ENCODE measurements around the gene ABCC10. TPM values are rescaled to one million over a fixed set of nuclear protein-coding genes. Genes with fewer than 3 reads are reported as not detected.

Gene ABCC10
- total and polyA plus RNA-seq, 7 donors: 7.8 to 11.0 (median 9.8) TPM

Other genes starting within 250 kb of the ABCC10 start
- gene CUL9, start 245.3 kb upstream of the ABCC10 start, total RNA-seq: 10 to 100 TPM in 2 of 4 donors, 1 to 10 TPM in 2; 6.5 to 10.9 (median 9.6) TPM
- gene CUL9, start 245.3 kb upstream of the ABCC10 start, polyA plus RNA-seq: 10 to 100 TPM in 2 of 3 donors, 1 to 10 TPM in 1; 6.3 to 10.8 (median 10.7) TPM
- gene DNPH1, start 198.1 kb upstream of the ABCC10 start, total RNA-seq: 10 to 100 TPM; 20.7 to 61.9 (median 37.2) TPM
- gene DNPH1, start 198.1 kb upstream of the ABCC10 start, polyA plus RNA-seq: 10 to 100 TPM; 52.5 to 83.6 (median 55.9) TPM
- not detected for gene TTBK1, start 184.1 kb upstream of the ABCC10 start, total RNA-seq
- under 1 TPM in 2 of 3 donors, not detected in 1; 0.01 to 0.03 TPM for gene TTBK1, start 184.1 kb upstream of the ABCC10 start, polyA plus RNA-seq
- gene SLC22A7, start 129.3 kb upstream of the ABCC10 start, total RNA-seq: not detected
- not detected for gene SLC22A7, start 129.3 kb upstream of the ABCC10 start, polyA plus RNA-seq
- gene CRIP3, start 118.7 kb upstream of the ABCC10 start, total RNA-seq: under 1 TPM in 1 of 4 donors, not detected in 3; 0.47 TPM
- gene CRIP3, start 118.7 kb upstream of the ABCC10 start, polyA plus RNA-seq: under 1 TPM; 0.05 to 0.15 (median 0.09) TPM
- 10 to 100 TPM in 1 of 4 donors, 1 to 10 TPM in 3; 7.7 to 14.3 (median 9.5) TPM for gene ZNF318, start 57.9 kb upstream of the ABCC10 start, total RNA-seq
- gene ZNF318, start 57.9 kb upstream of the ABCC10 start, polyA plus RNA-seq: 10 to 100 TPM in 1 of 3 donors, 1 to 10 TPM in 2; 3.4 to 12.4 (median 4.5) TPM
- gene DLK2, start 28.0 kb downstream of the ABCC10 start, total RNA-seq: under 1 TPM in 1 of 4 donors, not detected in 3; 0.56 TPM
- gene DLK2, start 28.0 kb downstream of the ABCC10 start, polyA plus RNA-seq: under 1 TPM; 0.04 to 0.90 (median 0.10) TPM
- 10 to 100 TPM; 31.4 to 39.9 (median 36.3) TPM for gene TJAP1, start 50.0 kb downstream of the ABCC10 start, total RNA-seq
- gene TJAP1, start 50.0 kb downstream of the ABCC10 start, polyA plus RNA-seq: 10 to 100 TPM; 18.0 to 35.2 (median 20.8) TPM
- gene LRRC73, start 82.8 kb downstream of the ABCC10 start, total RNA-seq: under 1 TPM in 1 of 4 donors, not detected in 3; 0.20 TPM
- under 1 TPM; 0.10 to 0.29 (median 0.26) TPM for gene LRRC73, start 82.8 kb downstream of the ABCC10 start, polyA plus RNA-seq
- gene YIPF3, start 89.4 kb downstream of the ABCC10 start, total RNA-seq: 10 to 100 TPM; 57.9 to 71.4 (median 63.0) TPM
- gene YIPF3, start 89.4 kb downstream of the ABCC10 start, polyA plus RNA-seq: 10 to 100 TPM; 57.7 to 91.5 (median 71.8) TPM
- gene POLR1C, start 89.5 kb downstream of the ABCC10 start, total RNA-seq: 10 to 100 TPM; 17.5 to 27.8 (median 24.1) TPM
- gene POLR1C, start 89.5 kb downstream of the ABCC10 start, polyA plus RNA-seq: 10 to 100 TPM; 23.4 to 64.5 (median 43.2) TPM
- 10 to 100 TPM; 17.5 to 40.1 (median 20.1) TPM for gene XPO5, start 148.5 kb downstream of the ABCC10 start, total RNA-seq
- 10 to 100 TPM; 12.3 to 21.7 (median 12.8) TPM for gene XPO5, start 148.5 kb downstream of the ABCC10 start, polyA plus RNA-seq
- gene POLH, start 148.6 kb downstream of the ABCC10 start, total RNA-seq: 1 to 10 TPM; 3.6 to 6.4 (median 5.5) TPM
- gene POLH, start 148.6 kb downstream of the ABCC10 start, polyA plus RNA-seq: 1 to 10 TPM; 1.7 to 6.8 (median 1.9) TPM
- gene GTPBP2, start 201.7 kb downstream of the ABCC10 start, total RNA-seq: 10 to 100 TPM; 32.8 to 43.8 (median 35.2) TPM
- 10 to 100 TPM; 27.8 to 69.6 (median 33.9) TPM for gene GTPBP2, start 201.7 kb downstream of the ABCC10 start, polyA plus RNA-seq
- gene MAD2L1BP, start 208.3 kb downstream of the ABCC10 start, total RNA-seq: 10 to 100 TPM; 17.0 to 36.6 (median 26.1) TPM
- 10 to 100 TPM; 30.5 to 43.1 (median 31.6) TPM for gene MAD2L1BP, start 208.3 kb downstream of the ABCC10 start, polyA plus RNA-seq
- under 1 TPM in 1 of 4 donors, not detected in 3; 0.11 TPM for gene RSPH9, start 217.5 kb downstream of the ABCC10 start, total RNA-seq
- under 1 TPM; 0.36 to 0.59 (median 0.51) TPM for gene RSPH9, start 217.5 kb downstream of the ABCC10 start, polyA plus RNA-seq